Pons (tissue), 1 donor: ENCODE measurements around the gene PGLYRP3.

Experiments
- DNase-seq: peaks from one replicate; pipeline ENCODE4 v3.0.0-alpha.2; 2016; ENCODE audit warnings: low spot score

Gene PGLYRP3

GRCh38 chr1:153260585-153261280 lies 52.0 kb downstream of the PGLYRP3 start:
- DNase-seq, result peak; percentile 5

DNA sequence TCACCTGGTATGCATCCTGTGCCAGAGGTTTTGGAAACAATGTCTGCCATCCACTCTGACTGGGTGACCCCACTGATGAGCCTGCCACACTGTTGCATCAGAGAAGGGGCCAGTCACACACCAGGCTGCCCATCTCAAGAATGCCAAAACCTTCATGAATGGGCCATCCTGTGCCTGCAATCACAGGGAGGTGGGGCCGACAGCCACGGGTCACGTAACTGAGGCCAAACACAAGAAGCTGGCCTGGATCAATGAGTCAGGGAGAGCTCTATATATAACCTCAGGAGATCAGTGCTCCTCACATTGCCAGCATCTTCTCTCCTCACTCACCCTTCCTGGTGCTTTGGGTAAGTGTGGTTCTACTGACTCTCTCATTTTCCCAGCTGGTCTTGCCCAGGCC lies 53.4 kb downstream of the PGLYRP3 start, which contains the start of gene LORICRIN:
TSS of gene LORICRIN (plus strand) at position 301 of the 400 bp plus-strand sequence. CDS start 1,263 bp downstream, outside the sequence.
- no peak for DNase-seq

DNA sequence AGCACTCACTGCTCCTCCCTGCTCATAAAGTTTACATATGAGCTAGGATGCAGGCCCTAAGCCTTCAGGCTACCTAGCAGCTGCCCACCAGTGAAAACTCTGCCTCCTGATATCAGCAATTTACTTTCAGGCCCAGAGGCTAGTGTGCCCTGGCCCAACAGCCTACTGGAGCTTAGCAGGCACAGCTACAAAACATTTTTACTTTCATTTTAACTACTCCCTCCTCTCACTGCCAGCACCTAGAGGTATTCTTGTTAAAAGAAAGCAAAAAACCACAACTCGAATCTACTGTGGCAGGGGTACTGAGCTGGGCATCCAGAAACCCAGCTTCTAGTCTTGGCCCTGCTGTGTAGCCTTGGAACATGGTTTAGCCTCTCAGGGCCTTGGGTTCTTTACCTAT lies 59.1 kb downstream of the PGLYRP3 start:
- no peak for DNase-seq

- no peak for DNase-seq
Observed at GRCh38 chr1:153253076-153253475, 59.7 kb downstream of the PGLYRP3 start.

GRCh38 chr1:153251988-153252387 lies 60.8 kb downstream of the PGLYRP3 start:
- DNase-seq, result no peak

DNA sequence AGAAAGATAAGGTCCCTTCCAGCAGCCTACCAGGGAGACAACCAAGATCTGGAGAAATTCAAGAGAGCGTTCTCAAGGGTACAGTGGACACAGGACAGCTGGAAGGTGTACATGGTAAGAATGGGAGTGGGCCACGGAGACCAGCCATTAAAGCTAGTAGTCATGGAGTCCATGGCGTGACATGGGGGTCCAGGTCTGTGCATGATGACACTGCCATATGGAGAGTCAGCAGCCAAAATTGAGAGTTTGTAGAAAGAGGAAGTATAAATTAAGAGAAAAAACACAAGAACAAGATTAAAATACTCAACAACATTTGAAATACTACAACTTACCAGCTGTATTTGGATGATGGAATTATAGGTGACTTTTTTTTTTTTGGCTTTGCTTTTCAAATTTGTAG lies 61.2 kb downstream of the PGLYRP3 start:
- DNase-seq, result no peak

GRCh38 chr1:153251087-153251486 lies 61.7 kb downstream of the PGLYRP3 start:
- no peak for DNase-seq

DNA sequence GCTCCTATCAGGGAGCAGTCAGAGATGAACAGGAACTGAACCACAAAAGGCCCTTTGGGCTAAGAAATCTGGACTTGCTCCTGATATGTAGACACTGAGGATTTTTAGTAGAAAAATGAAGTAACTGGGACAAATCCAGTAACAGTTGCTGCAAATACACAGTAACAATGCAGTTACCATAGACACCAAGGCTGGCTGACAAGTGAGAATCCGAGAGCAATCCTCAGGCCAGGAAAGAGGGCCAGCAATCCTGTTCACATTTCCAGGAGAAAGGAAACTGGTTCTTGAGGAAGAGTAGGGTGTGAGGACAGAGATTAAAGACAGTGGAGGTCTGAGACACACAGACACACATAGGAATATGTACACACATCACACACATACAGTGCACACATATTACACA lies 62.6 kb downstream of the PGLYRP3 start:
- DNase-seq, result no peak

GRCh38 chr1:153248176-153248879 lies 64.4 kb downstream of the PGLYRP3 start:
- DNase-seq, result no peak
